DMS 273 (cell line): Measurements from ENCODE around the gene FOXN4.

ENCODE experiments used
- DNase-seq: peaks from one replicate; lab custom pipeline; 2025; ENCODE audit not compliant: unreplicated experiment; lab: John Stamatoyannopoulos, UW

Gene FOXN4

DNA sequence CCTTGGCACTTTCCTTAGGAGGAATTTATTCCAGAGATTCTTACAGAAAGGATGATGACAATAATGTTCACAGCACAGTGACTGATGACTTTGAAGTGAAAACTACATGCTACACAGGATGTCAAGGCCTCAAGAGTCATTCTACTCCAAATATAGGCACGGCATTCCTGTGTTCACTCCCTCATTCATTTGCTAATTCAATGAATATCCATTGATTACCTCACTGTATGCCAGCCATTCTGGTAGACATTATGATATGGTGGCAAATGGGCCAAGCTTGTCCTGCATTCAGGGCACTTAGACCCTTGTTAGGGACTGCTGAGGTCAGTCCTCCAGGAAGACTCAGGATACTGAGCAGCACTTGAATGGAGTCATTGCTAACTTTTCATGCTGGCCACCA is 48.0 kb downstream of the FOXN4 start:
- no peak for DNase-seq

DNA sequence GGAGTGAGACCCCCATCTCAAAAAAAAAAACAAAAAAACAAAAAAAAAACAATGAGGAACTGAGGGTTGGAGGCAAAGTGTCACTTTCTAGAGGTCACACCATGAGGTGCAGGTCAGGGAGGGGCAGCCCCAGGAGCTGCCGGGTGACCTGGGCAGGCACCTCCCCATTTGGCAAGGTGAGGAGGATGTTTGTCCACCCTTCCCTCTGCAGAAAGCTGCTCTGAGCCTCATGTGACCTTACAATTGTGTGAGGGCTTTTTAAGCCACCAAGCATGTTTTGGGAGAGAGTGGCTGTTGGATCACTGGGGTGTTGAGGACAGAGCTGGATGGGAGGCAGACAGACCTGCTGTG is 49.6 kb downstream of the FOXN4 start:
- no peak for DNase-seq

DNA sequence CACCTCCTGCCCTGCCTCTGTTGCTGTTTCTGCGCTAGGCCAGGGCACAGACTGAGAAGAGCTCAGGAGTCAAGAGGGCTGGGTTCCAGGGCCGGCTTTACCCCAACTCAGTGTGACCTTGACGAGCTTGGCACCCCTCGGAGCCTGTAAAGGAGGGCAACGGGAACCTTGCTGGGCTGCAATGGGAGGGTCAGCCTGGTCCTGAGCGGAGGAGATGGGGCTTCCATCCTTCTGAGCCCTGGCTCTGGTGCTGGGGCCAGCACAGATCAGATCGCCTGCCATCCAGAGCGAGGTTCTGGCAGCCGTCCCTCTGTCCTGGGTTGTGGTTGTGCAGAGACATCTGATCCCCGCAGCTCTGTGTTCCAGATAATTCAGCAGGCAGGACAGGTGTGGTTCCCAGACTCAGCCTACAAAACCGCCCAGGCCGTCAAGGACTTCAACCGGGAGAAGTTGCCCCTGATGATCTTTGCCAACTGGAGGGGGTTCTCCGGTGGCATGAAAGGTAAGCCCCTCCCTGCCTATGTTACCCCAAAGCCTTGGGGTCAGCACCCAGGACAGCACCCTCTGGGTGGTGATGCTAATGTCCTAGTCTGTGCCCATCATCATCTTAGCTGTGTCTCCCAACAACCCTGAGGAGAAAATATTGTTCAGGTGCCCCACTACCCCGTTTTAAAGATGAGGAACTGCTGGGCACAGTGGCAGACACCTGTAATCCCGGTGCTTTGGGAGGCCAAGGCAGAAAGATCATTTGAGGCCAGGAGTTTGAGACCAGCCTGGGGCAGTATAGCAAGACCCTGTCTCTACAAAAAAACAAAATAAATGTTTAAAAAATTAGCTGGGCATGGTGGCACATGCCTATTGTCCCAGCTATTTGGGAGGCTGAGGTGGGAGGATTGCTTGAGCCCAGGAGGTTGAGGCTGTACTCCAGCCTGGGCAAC is 50.2 kb downstream of the FOXN4 start:
- no peak for DNase-seq

DNA sequence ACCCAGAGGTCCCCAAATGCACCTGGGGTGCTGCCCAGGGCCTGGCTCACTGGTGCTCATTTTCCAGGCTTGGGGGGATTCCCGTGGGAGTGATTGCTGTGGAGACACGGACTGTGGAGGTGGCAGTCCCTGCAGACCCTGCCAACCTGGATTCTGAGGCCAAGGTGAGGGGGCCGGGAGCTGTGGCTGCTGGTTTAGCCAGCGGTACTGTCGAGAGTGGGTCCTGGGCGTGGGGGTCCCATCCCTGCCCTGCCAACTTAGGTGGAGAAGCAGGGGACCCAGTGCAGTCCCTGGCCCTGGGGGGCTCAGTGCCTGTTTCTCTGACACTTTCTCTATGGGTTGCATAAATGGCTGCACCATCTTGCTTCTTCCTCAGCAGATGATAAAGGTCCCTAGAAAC is 50.9 kb downstream of the FOXN4 start:
- DNase-seq: no peak

DNA sequence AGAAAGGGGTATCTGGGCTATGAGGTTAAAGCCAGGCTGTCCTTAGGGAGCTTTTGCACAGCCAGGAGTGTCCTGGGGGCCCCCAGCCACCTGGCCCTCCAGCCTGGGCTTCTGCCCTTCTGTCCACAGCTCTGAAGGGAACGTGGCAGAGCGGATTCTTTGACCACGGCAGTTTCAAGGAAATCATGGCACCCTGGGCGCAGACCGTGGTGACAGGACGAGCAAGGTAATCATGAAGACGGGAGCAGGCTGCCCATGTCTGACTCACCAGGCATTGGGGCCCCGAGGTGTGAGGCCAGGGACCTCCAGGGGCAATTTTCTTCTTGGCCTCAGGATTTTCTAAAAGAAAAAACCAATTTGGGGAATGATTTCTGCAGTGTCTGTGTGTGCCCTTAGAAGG is 53.1 kb downstream of the FOXN4 start:
- DNase-seq: no peak

DNA sequence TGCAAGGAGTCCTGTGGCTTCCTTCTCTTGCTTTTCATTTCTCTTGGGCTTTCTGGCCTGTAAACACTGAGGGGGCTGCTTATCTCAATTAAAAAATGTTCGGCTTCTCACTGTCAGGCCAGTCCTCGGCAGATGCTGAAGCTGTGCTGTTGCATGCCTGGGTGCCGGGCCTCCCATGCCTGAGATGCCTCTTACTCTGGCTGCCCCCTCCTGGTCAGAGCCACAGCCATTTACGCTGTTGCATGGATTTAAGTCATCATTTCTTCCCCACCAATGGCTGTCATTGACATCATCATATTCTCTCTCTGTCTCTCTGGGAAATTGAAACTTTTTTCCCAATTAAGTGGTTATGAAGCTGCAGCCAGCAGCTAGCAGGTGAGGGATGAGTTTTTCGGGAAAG is 53.7 kb downstream of the FOXN4 start:
- peak; percentile 50 for DNase-seq

DNA sequence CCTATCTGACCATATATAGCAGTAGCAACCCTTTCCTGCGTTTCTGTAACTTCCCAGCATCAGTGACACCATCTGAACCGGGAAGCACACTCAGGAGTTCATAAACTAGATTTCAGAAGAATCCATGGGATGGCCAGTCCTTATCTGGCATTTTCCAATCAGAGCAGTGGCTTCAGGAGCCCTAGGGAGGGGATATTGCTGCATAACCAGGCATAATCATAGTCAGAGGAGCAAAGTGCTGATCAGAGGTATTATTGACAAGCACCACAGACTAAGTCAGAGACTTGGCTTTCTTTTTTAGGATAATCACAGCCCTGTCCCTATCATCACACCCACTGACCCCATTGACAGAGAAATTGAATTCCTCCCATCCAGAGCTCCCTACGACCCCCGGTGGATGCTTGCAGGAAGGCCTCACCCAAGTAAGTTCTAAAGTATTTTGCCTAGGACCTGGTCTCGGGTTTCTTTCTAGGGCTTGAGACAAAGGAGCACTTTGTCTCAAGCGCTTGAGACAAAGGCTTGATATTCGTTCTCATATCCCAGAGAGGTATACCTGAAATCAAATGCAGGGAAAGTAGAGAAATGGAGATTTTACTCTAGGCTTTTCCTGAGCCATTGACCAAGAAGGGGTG is 55.1 kb downstream of the FOXN4 start:
- DNase-seq: no peak

DNA sequence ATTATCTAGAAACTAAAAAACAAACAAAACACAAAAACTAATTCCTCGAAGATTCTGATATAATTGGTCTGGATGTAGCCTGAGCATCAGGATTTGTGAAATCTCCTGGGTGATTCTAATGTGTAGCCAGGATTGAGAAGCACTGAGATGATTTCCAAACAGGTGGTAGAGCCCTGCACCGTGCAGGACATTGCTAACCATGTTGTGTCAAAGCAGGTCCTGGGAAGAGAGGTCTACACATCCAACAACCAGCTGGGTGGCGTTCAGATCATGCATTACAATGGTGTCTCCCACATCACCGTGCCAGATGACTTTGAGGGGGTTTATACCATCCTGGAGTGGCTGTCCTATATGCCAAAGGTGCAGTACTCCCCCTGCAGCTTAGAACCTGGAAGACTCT is 56.3 kb downstream of the FOXN4 start:
- no peak for DNase-seq

DNA sequence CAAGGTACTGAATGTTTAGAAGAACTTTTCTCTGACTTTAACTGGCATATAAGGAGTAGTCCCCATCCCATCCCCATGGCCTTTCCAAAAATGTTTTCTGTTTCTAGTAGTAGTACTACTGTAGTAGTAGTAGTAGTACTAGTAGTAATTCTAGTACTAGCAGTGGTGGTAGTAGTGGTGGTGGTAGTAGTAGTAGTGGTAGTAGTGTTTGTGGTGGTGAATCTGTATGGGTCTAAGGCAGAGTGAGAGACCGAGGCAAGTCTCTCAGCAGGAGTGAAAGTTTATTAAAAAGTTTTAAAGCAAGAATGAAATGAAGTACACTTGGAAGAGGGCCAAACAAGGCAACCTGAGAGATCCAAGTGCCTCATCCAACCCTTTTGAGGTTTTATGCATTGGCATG is 58.6 kb downstream of the FOXN4 start:
- peak; percentile 14 for DNase-seq

DNA sequence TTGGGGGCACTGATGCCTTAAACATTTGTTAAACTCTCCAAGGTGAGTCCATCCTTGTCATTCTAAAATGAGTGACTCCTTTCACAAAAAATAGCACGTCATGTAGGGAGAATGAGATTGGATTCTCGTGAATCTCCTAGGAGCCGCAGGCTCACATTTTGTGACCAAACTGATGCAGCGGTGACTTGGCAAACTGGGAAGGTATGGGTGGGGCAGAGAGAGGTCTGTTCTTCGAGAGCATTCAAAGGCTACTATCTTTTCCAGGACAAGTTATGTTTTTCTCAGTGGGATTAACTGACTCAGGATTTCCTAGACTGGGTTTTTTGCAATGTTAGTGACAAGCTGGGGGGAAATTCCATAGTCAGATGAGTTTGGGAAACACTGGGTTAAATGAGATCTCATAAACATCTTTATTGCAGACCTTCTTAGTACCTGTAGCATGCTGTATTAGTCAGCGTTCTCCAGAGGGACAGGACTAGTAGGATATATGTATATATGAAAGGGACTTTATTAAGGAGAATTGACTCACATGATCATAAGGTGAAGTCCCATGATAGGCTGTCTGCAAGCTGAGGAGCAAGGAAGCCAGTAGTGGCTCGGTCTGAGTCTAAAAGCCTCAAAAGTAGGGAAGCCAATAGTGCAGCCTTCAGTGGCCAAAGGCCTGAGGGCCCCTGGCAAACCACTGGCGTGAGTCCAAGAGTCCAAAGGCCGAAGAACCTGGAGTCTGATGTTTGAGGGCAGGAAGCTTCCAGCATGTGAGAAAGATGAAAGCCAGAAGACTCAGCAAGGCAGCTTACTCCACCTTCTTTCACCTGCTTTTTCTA is 61.0 kb downstream of the FOXN4 start:
- no peak for DNase-seq

DNA sequence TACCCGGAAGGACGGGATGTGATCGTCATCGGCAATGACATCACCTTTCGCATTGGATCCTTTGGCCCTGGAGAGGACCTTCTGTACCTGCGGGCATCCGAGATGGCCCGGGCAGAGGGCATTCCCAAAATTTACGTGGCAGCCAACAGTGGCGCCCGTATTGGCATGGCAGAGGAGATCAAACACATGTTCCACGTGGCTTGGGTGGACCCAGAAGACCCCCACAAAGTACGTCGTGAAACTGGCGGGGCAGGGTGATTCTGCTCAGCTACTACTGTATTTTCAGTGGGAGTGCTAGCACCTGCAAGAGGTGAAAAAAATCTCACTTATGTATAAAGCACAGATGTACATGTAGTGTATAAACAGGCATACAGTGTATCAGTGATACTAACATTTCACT is 62.9 kb downstream of the FOXN4 start:
- DNase-seq: no peak

DNA sequence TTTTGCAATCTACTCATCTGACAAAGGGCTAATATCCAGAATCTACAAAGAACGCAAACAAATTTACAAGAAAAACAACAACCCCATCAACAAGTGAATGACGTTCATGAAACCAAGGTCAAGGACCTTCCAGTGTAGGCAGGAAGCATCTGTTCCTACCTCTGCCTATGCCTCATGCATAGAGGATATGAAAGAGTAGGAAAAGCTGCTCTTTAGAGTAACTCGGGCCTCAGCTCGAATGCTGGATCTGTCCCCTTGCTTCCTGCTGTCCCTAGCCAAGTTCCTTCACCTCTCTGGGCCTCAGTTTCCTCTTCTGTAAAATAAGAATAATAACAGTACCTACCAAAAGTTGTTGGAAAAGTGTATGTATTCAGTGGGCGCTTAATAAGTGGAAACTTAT is 65.0 kb downstream of the FOXN4 start:
- DNase-seq: no peak

DNA sequence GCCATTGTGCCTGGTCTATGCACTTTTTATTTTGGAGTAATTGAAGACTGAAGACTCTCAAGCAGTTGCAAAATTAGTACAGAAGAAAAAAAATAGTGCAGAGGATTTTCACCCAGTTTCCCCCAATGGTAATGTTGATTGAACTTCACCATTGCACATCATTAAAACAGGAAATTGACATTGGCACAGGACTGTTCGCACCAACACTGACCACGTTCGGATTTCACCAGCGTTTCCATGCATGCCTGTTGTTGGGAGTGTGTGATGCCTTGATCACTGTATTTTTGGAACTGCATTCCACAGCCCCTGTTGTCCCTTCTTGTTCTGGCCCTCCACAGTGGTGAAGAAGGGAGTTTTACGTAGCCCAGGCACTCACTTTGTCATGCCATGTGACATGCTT is 67.1 kb downstream of the FOXN4 start:
- DNase-seq: no peak

DNA sequence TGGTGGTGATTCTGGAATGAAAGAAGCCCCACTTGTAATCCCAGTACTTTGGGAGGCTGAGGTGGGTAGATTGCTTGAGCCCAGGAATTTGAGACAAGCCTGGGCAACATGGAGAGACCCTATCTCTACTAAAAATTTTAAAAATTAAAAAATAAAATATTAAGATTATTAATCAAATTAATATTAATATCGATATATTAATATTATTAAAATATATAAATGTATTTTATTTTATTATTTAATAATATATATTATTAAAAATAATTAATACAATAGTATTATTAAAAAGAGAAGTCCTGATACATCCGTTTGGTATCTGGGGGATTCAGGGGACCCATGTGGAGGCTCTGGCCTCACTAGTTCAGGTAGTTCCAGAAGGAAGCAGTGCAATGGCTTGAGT is 68.7 kb downstream of the FOXN4 start:
- DNase-seq: no peak

DNA sequence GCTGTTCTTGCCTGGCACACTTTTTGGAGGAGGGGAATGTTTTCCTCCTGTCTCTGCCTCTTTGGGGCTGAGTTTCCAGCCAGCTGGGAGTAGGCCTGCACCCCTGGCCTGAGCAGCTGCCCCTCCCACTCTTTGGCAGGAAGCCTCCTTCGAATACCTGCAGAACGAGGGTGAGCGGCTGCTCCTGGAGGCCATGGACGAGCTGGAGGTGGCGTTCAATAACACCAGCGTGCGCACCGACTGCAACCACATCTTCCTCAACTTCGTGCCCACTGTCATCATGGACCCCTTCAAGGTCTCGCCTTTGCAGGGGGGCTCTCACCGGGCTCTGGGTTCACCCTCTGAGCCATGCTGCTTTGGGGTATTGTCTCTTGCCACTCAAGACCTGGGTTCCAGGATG is 69.4 kb downstream of the FOXN4 start:
- DNase-seq: no peak

DNA sequence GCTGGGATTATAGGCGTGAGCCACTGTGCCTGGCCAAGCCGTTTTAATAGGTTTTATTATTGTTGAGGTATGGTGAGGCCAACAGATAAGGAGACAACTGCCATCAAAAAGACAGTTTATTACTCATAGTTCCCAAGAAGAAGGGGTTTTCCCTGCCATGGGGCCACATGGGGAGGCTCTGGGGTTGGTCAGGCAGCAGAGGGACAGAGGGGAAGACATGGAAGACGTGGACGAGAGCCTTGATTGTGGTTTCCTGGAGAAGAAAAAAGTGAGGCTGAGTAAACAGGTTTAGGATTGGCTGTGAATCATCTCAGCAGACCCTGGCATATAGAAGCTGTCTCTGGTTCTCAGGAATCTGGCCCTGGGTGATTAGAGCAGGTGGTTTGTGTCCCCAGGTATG is 69.9 kb downstream of the FOXN4 start:
- no peak for DNase-seq

DNA sequence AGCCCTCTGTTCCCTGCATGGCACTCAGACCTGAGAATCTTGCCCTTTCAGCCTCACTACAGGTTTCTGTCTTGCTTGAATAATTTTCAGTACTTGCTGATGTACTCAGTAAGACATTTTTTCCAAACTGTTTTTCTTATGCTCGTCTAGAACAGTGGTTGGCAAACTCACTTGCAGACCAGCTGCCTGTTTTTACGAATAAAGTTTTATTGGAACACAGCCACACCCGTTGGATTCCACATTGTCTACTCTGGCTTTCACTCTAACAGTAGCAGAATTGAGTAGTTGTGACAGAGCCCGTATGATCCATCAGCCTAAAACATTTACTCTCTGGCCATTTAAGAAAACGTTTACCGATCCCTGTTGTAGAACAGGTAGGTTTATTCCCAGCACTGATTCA is 72.8 kb downstream of the FOXN4 start:
- DNase-seq: no peak

DNA sequence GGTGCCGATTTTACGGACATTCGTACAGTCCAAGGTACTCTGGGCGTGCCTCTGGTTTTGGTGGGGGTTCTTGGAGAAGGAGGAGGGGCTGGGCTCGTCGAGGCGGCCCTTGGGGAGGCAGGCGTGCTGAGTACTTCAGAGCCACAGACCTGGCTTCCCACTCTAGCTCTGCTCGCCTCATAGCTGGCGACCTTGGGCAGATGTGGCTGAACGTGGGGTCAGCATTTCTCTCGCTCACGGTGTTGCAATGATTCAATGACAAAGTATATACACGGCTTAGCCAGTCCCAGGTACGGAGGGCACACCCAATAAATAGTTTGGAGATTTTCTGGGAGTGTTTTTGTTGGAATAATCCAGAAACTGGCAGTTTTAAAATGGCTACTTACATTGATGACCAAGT is 75.1 kb downstream of the FOXN4 start:
- DNase-seq: no peak

DNA sequence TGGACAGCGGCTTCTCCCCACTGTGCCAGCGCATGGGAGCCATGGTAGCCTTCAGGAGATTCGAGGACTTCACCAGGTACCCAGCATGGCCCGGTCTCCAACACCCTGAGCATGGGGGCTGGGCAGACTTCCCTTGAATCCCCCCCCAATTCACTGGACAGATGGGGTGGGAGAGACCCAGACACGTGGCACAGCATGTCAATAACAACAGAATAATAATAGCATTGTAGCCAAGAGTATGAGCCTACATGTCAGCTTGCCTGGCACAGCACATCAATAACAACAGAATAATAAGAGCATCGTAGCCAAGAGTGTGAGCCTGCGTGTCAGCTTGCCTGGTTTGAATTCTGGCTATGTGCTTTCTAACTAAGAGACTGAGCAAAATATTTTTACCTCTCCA is 76.4 kb downstream of the FOXN4 start:
- DNase-seq: no peak

DNA sequence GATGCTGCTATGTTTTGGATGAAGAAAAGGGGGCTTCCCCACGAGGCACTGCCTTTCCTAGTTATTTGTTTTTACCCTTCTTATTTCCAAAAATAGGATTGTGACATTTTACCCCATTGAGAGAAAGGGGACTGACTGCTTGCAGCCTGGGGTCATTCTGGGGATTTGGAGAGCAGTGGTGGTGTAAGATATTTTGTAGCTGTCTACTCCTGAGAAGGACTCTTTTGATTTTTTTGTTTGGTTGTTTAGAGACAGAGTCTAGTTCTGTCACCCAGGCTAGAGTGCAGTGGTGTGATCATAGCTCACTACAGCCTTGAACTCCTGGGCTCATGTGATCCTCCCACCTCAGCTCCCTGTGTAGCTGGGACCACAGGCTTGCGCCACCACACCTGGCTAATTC is 78.9 kb downstream of the FOXN4 start:
- DNase-seq: no peak

DNA sequence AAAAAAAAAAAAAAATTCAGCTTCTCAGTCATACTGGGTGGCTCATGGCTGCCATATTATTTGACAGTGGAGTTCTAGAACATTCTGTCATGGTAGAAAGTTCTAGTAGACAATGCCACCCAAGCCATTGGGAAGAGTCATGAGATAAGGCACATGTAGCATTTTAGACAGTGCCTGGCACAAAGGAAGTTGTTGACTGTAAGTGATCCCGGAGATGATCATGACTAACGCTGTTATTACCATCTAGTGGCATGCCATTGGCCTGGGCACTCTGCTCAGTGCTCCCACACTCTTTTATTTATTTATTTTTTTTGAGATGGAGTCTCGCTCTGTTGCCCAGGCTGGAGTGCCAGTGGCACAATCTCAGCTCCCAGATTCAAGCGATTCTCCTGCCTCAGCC is 80.4 kb downstream of the FOXN4 start:
- no peak for DNase-seq
